Measurements from ENCODE around the gene UNC119. TPM values are rescaled to one million over a fixed set of nuclear protein-coding genes. Genes with fewer than 3 reads are reported as not detected.

The UNC119 gene
- polyA plus RNA-seq, 2 of the 4 experiments (the other 2 are of a cell fraction): 27.8 to 50.5 TPM

DNA sequence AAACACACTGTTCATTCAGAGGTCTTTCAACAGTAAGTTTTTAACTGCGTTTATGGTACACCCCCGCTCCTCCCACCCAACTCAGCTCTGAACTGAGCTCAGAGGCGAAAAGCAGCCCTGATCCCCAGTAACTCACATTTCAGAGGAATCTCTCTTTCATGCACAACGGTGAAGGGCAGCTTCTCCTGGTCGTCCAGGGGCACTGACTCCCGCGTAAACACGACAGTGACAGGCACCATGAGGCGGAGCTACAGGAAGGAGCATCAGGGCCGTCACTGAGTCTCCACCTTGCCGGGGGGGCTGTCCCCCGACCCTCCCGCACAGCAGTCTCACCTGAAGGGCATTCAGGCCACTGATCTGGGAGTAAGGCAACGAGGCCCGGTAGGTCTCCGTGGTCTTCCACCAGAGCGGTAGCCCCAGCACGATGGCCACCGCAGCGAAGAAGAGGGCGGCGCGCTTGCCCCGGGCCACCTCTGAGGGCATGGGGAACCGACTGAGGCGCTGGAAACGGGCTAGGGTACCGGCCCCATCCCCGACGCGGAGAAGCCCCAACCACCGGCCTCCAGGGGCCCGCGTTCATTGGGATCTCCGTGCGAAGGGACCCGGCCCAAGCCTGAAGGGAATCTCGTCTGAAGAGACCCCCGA lies 18.4 kb upstream of the UNC119 start:
- FAIRE-seq (no peak), DNase-seq (ENCODE audit: low read depth in 1 of 2, low spot score in 1 of 2) (peak; percentile 42 to 64), ATAC-seq (peak; percentile 42 to 57)
- 9% methylated on average over 21 of the region's 39 CpGs for WGBS (ENCODE audit: missing lambda C conversion rate)
- Histone ChIP-seq H3K9me3 (no peaks in the 10 kb centered on the region), H3K4me2 (peak overlapping the region; percentile 96), H3K4me3 (peak overlapping the region; percentile 92), H3K27ac (peak overlapping the region; percentile 87 to 91), H3K4me1 (peaks cover 26% of the 10 kb centered on the region)
- ChIA-PET POLR2A (interaction anchor here (0.6 to 2.1 kb wide), 5 partner anchors 18 to 214 kb away, joined by 3 to 8 read pairs (median 4); partner anchors contain the start of genes BLTP2, POLDIP2 and UNC119), CTCF (interaction anchor here (0.6 to 3.8 kb wide), 11 partner anchors 11 to 176 kb away, joined by 3 to 24 read pairs (median 6); partner anchors contain the start of genes SDF2 and SUPT6H)
- TF ChIP-seq CHD2 (IDR thresholded peaks at IDR 0.05; ENCODE audit: low read length, partially characterized antibody): no peak
- TF ChIP-seq RARB (CRISPR knock-in tag; IDR thresholded peaks at IDR 0.05): no peak
- TF ChIP-seq EHMT2 (IDR thresholded peaks at IDR 0.05; ENCODE audit: low read depth): no peak
- no peak for TF ChIP-seq ZFP36 (IDR thresholded peaks at IDR 0.05; ENCODE audit: borderline replicate concordance, partially characterized antibody)
- no peak for TF ChIP-seq RCOR1 (IDR thresholded peaks at IDR 0.05; ENCODE audit: low read depth, low read length)
- TF ChIP-seq, protein P1, sequence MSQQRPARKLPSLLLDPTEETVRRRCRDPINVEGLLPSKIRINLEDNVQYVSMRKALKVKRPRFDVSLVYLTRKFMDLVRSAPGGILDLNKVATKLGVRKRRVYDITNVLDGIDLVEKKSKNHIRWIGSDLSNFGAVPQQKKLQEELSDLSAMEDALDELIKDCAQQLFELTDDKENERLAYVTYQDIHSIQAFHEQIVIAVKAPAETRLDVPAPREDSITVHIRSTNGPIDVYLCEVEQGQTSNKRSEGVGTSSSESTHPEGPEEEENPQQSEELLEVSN (IDR thresholded peaks at IDR 0.05; ENCODE audit: borderline replicate concordance, low read depth): 0 out of 2 replicates have a peak, but pooled peaks have one; percentile 62
- TF ChIP-seq, protein P2, sequence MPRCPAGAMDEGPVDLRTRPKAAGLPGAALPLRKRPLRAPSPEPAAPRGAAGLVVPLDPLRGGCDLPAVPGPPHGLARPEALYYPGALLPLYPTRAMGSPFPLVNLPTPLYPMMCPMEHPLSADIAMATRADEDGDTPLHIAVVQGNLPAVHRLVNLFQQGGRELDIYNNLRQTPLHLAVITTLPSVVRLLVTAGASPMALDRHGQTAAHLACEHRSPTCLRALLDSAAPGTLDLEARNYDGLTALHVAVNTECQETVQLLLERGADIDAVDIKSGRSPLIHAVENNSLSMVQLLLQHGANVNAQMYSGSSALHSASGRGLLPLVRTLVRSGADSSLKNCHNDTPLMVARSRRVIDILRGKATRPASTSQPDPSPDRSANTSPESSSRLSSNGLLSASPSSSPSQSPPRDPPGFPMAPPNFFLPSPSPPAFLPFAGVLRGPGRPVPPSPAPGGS (IDR thresholded peaks at IDR 0.05): no peak
- no peak for TF ChIP-seq FOSL2 (IDR thresholded peaks at IDR 0.05)
- TF ChIP-seq FOSL2 (CRISPR knock-in tag; IDR thresholded peaks at IDR 0.05): 0 out of 2 replicates have a peak, but pooled peaks have one; percentile 14
- no peak for TF ChIP-seq MYC (IDR thresholded peaks at IDR 0.05; ENCODE audit: borderline replicate concordance, low read length)
- no peak for TF ChIP-seq MAFK (IDR thresholded peaks at IDR 0.05; ENCODE audit: partially characterized antibody)
- TF ChIP-seq ZNF302 (CRISPR knock-in tag; IDR thresholded peaks at IDR 0.05): no peak
- TF ChIP-seq, protein P3, sequence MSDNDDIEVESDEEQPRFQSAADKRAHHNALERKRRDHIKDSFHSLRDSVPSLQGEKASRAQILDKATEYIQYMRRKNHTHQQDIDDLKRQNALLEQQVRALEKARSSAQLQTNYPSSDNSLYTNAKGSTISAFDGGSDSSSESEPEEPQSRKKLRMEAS (IDR thresholded peaks at IDR 0.05): 0 out of 2 replicates have a peak, but pooled peaks have one; percentile 31
- TF ChIP-seq, protein P4, sequence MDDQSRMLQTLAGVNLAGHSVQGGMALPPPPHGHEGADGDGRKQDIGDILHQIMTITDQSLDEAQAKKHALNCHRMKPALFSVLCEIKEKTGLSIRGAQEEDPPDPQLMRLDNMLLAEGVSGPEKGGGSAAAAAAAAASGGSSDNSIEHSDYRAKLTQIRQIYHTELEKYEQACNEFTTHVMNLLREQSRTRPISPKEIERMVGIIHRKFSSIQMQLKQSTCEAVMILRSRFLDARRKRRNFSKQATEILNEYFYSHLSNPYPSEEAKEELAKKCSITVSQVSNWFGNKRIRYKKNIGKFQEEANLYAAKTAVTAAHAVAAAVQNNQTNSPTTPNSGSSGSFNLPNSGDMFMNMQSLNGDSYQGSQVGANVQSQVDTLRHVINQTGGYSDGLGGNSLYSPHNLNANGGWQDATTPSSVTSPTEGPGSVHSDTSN (IDR thresholded peaks at IDR 0.05): no peak
- TF ChIP-seq HOXB13 (CRISPR knock-in tag; IDR thresholded peaks at IDR 0.05; ENCODE audit: low read depth): no peak

DNA sequence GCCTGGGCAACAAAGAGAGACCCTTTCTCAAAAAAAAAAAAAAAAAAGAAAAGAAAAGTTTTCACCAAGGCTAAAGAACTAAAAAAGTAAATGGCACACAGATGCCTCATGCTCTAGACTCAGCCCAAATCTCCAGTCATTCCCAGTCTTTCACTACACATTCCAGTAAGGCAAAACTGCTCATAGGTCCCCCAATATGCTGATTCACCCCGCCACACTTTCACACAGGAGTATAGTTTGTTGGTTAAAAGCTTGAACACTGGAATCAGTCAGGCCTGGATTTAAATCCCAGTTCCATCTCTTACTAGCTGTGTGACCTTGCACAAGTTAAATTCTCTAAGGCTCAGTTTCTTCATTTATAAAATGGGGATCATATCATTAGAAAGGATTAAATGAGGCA lies 17.0 kb upstream of the UNC119 start:
- no peak for FAIRE-seq
- POLR2A ChIA-PET: interaction anchor here (0.6 kb wide), 1 partner anchor 37 kb away, joined by 3 read pairs; no protein-coding TSS in a partner anchor
- H3K4me2 ChIP-seq: peak overlapping the region; percentile 96; the same call in 1 of the 3 replicates

DNA sequence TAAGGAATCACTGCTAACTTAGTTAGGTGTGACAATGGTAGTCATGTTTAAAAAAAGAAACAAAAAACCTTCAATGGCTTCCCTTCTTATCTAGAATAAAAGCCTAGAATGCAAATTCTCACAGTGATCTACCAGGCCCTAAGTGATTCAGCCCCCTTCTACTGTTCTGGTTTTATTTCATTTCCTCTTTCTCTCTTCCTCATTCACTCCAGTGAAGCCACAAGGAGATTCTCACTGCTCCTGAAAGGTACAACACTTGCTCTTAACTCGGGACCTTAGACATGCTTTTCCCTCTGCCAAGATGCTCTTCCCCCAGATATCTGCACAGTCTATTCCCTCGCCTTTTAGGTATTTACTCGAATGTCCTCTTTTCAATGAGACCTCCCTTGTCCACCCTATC lies 15.2 kb upstream of the UNC119 start:
- ATAC-seq: no peak
- ChIA-PET CTCF (interaction anchor here (1.1 kb wide), 1 partner anchor 13 kb away, joined by 8 read pairs; no protein-coding TSS in a partner anchor), POLR2A (no interaction called here)
- Histone ChIP-seq H3K4me2 (no peak overlapping the region), H3K4me3 (no peak overlapping the region), H3K27ac (no peak overlapping the region), H3K9me3 (no peaks in the 10 kb centered on the region), H3K4me1 (peaks cover 25% of the 10 kb centered on the region)
- 83% methylated on average over 3 of the region's 3 CpGs for WGBS (ENCODE audit: missing lambda C conversion rate)
- DNase-seq (ENCODE audit: low read depth in 1 of 2, low spot score in 1 of 2): no peak
- FAIRE-seq: no peak
- TF ChIP-seq ZSCAN20 (CRISPR knock-in tag; IDR thresholded peaks at IDR 0.05) (no peak), RAD21 (conservative IDR thresholded peaks at IDR 0.05 in 1 of 2, IDR thresholded peaks at IDR 0.05 in 1 of 2) (no peak), RFX5 (IDR thresholded peaks at IDR 0.05) (no peak), ZFP36 (IDR thresholded peaks at IDR 0.05; ENCODE audit: borderline replicate concordance, partially characterized antibody) (no peak), BHLHE40 (IDR thresholded peaks at IDR 0.05; ENCODE audit: low read depth, low read length) (no peak), POLR2A (IDR thresholded peaks at IDR 0.05; ENCODE audit: low read length) (no peak), ZC3H11A (IDR thresholded peaks at IDR 0.05) (no peak), MAFK (IDR thresholded peaks at IDR 0.05; ENCODE audit: partially characterized antibody) (no peak), TFCP2L1 (CRISPR knock-in tag; IDR thresholded peaks at IDR 0.05) (no peak), HDAC2 (IDR thresholded peaks at IDR 0.05) (no peak)
- TF ChIP-seq, protein P3 (IDR thresholded peaks at IDR 0.05): no peak
- TF ChIP-seq, protein P1 (IDR thresholded peaks at IDR 0.05; ENCODE audit: borderline replicate concordance, low read depth): no peak
- TF ChIP-seq, protein P5, sequence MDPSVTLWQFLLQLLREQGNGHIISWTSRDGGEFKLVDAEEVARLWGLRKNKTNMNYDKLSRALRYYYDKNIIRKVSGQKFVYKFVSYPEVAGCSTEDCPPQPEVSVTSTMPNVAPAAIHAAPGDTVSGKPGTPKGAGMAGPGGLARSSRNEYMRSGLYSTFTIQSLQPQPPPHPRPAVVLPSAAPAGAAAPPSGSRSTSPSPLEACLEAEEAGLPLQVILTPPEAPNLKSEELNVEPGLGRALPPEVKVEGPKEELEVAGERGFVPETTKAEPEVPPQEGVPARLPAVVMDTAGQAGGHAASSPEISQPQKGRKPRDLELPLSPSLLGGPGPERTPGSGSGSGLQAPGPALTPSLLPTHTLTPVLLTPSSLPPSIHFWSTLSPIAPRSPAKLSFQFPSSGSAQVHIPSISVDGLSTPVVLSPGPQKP (IDR thresholded peaks at IDR 0.05; ENCODE audit: low read depth, low read length): no peak

More for the DNA sequence above, 17.0 kb upstream of the UNC119 start:
- no peak overlapping the region for H3K4me3 ChIP-seq
- H3K27ac ChIP-seq: no peak overlapping the region
- CTCF ChIA-PET: interaction anchor here (0.7 to 3.3 kb wide), 4 partner anchors 10 to 75 kb away, joined by 4 to 19 read pairs (median 8); no protein-coding TSS in a partner anchor
- H3K4me1 ChIP-seq: peaks cover 26% of the 10 kb centered on the region
- ATAC-seq: no peak
- no peaks in the 10 kb centered on the region for H3K9me3 ChIP-seq
- TF ChIP-seq POLR2AphosphoS2 (conservative IDR thresholded peaks at IDR 0.05; ENCODE audit: low read length): no peak
- no peak for TF ChIP-seq NFE2L2 (conservative IDR thresholded peaks at IDR 0.05; ENCODE audit: low read length)
- TF ChIP-seq, protein P6, sequence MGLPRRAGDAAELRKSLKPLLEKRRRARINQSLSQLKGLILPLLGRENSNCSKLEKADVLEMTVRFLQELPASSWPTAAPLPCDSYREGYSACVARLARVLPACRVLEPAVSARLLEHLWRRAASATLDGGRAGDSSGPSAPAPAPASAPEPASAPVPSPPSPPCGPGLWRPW (IDR thresholded peaks at IDR 0.05): no peak
- no peak for TF ChIP-seq HOXB5 (CRISPR knock-in tag; IDR thresholded peaks at IDR 0.05)
- no peak for TF ChIP-seq HOXA7 (CRISPR knock-in tag; IDR thresholded peaks at IDR 0.05)
- TF ChIP-seq KDM5A (IDR thresholded peaks at IDR 0.05): no peak
- TF ChIP-seq NPAS2 (CRISPR knock-in tag; IDR thresholded peaks at IDR 0.05; ENCODE audit: borderline replicate concordance): no peak
- TF ChIP-seq ZFP36 (IDR thresholded peaks at IDR 0.05; ENCODE audit: borderline replicate concordance, partially characterized antibody): no peak
- WGBS (ENCODE audit: missing lambda C conversion rate): 93% methylated on average over 1 of the region's 1 CpG
- DNase-seq (ENCODE audit: low read depth in 1 of 2, low spot score in 1 of 2): no peak
